ENCODE measurements around the gene ASS1. TPM values are rescaled to one million over a fixed set of nuclear protein-coding genes. Genes with fewer than 3 reads are reported as not detected.

The ASS1 gene
- total RNA-seq, 1 experiment from 2014 or later, result 40.3 TPM

- DNase-seq, result no peak
- no peaks in the 10 kb centered on the region for H3K36me3 Mint-ChIP-seq (ENCODE audit: insufficient read depth, unreplicated experiment)
- H3K9me3 Mint-ChIP-seq (ENCODE audit: low read depth, unreplicated experiment), result no peaks in the 10 kb centered on the region
- CTCF ChIA-PET, result interaction anchor here (0.7 kb wide), 1 partner anchor 20 kb away, joined by 3 read pairs; no protein-coding TSS in a partner anchor
- H3K27ac Mint-ChIP-seq (ENCODE audit: unreplicated experiment), result no peak overlapping the region
- TF ChIP-seq CTCF (IDR thresholded peaks at IDR 0.05; ENCODE audit: unreplicated experiment), result no peak
- BruUV-seq (replicated peaks), result no TSS peak
- no peaks in the 10 kb centered on the region for H3K4me1 Mint-ChIP-seq (ENCODE audit: low read depth, unreplicated experiment)
- H3K4me3 Mint-ChIP-seq (ENCODE audit: low read depth, unreplicated experiment), result no peak overlapping the region
- intact Hi-C loops (cut with micrococcal nuclease; ENCODE audit: unreplicated experiment), result no loop called here
- no peaks in the 10 kb centered on the region for H3K27me3 Mint-ChIP-seq (ENCODE audit: unreplicated experiment)
Observed at GRCh38 chr9:130473566-130473965, 28.8 kb downstream of the ASS1 start.

GRCh38 chr9:130474106-130474505, 29.3 kb downstream of the ASS1 start:
- H3K27ac Mint-ChIP-seq (ENCODE audit: unreplicated experiment), result no peak overlapping the region
- H3K9me3 Mint-ChIP-seq (ENCODE audit: low read depth, unreplicated experiment), result no peaks in the 10 kb centered on the region
- DNase-seq, result no peak
- CTCF ChIA-PET, result no interaction called here
- intact Hi-C loops (cut with micrococcal nuclease; ENCODE audit: unreplicated experiment), result no loop called here
- BruUV-seq (replicated peaks), result no TSS peak
- H3K36me3 Mint-ChIP-seq (ENCODE audit: insufficient read depth, unreplicated experiment), result no peaks in the 10 kb centered on the region
- no peaks in the 10 kb centered on the region for H3K4me1 Mint-ChIP-seq (ENCODE audit: low read depth, unreplicated experiment)
- TF ChIP-seq CTCF (IDR thresholded peaks at IDR 0.05; ENCODE audit: unreplicated experiment), result no peak
- H3K4me3 Mint-ChIP-seq (ENCODE audit: low read depth, unreplicated experiment), result no peak overlapping the region
- no peaks in the 10 kb centered on the region for H3K27me3 Mint-ChIP-seq (ENCODE audit: unreplicated experiment)

- Mint-ChIP-seq H3K4me3 (ENCODE audit: low read depth, unreplicated experiment) (no peak overlapping the region), H3K9me3 (ENCODE audit: low read depth, unreplicated experiment) (no peaks in the 10 kb centered on the region), H3K27ac (ENCODE audit: unreplicated experiment) (no peak overlapping the region), H3K27me3 (ENCODE audit: unreplicated experiment) (no peaks in the 10 kb centered on the region), H3K36me3 (ENCODE audit: insufficient read depth, unreplicated experiment) (no peaks in the 10 kb centered on the region), H3K4me1 (ENCODE audit: low read depth, unreplicated experiment) (no peaks in the 10 kb centered on the region)
- CTCF ChIA-PET, result no interaction called here
- no peak for DNase-seq
- BruUV-seq (replicated peaks), result no TSS peak
- TF ChIP-seq CTCF (IDR thresholded peaks at IDR 0.05; ENCODE audit: unreplicated experiment), result no peak
- intact Hi-C loops (cut with micrococcal nuclease; ENCODE audit: unreplicated experiment), result no loop called here
Observed at GRCh38 chr9:130476151-130476730, 31.5 kb downstream of the ASS1 start.

- Mint-ChIP-seq H3K36me3 (ENCODE audit: insufficient read depth, unreplicated experiment) (no peaks in the 10 kb centered on the region), H3K27ac (ENCODE audit: unreplicated experiment) (no peak overlapping the region), H3K27me3 (ENCODE audit: unreplicated experiment) (no peaks in the 10 kb centered on the region), H3K4me1 (ENCODE audit: low read depth, unreplicated experiment) (no peaks in the 10 kb centered on the region), H3K9me3 (ENCODE audit: low read depth, unreplicated experiment) (no peaks in the 10 kb centered on the region), H3K4me3 (ENCODE audit: low read depth, unreplicated experiment) (no peak overlapping the region)
- CTCF ChIA-PET, result no interaction called here
- no peak for TF ChIP-seq CTCF (IDR thresholded peaks at IDR 0.05; ENCODE audit: unreplicated experiment)
- no peak for DNase-seq
- intact Hi-C loops (cut with micrococcal nuclease; ENCODE audit: unreplicated experiment), result no loop called here
- BruUV-seq (replicated peaks), result no TSS peak
Observed at GRCh38 chr9:130477564-130477963, 32.8 kb downstream of the ASS1 start.

Measured in Calu3 (cell line).